ENCODE measurements around the gene SLC9A5. TPM values are rescaled to one million over a fixed set of nuclear protein-coding genes. Genes with fewer than 3 reads are reported as not detected.

Gene SLC9A5
- total RNA-seq, 2 experiments from 2014 or later = 5.9 to 6.1 TPM

DNA sequence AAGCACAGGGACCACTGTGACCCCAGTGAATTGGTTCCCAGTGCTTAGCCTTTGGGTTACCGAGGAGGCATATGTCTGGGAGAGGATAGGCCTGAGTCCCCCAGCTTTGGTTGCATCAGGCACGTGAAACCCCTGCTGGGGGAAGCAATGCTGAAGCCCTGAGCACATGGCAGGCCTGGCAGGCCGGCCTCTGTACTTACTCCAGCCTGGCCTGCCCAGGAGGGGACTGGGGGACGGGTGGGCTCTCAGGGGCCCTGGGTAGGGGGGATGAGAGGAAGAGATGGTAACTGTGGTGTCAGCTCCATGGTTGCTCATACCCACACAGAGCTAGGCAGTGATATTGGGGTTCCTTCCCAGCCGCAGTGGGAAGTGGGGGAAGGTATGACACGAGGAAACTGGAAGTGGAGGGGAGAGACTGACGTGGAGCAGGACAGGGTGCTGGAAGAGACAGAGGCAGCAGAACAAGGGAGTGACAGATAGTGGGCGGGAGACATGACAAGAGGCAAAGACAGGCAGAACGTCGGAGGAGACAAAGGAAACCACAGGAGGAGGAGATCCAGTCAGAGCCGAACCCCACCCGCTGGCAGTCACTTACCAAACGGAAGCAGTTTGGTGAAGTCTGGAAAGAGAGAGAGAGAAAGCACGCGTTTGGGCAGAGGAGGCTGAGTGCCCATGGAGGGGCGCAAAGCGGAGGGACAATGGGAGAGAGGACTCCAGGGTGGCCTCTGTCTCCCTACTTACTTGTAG lies 12.8 kb upstream of the SLC9A5 start:
- intact Hi-C loops (cut with micrococcal nuclease) = loop anchor here (1.0 kb wide), 2 partner anchors 8 to 9 kb away; partner anchors contain the start of gene TMEM208
- ChIA-PET CTCF (interaction anchor here (1.6 kb wide), 2 partner anchors 8 to 9 kb away, joined by 4 to 5 read pairs; partner anchors contain the start of gene TMEM208), POLR2A (interaction anchor here (0.5 to 1.9 kb wide), 5 partner anchors 9 to 61 kb away, joined by 3 to 10 read pairs (median 6); partner anchors contain the start of genes FHOD1 and TMEM208)
- Mint-ChIP-seq H3K4me1 (ENCODE audit: low read depth) (peaks cover 14% of the 10 kb centered on the region), H3K4me3 (peak overlapping the region; percentile 76), H3K36me3 (peaks cover 43% of the 10 kb centered on the region), H3K27me3 (no peaks in the 10 kb centered on the region), H3K27ac (peak overlapping the region; percentile 98), H3K9me3 (no peaks in the 10 kb centered on the region)
- DNase-seq = peak; percentile 78

DNA sequence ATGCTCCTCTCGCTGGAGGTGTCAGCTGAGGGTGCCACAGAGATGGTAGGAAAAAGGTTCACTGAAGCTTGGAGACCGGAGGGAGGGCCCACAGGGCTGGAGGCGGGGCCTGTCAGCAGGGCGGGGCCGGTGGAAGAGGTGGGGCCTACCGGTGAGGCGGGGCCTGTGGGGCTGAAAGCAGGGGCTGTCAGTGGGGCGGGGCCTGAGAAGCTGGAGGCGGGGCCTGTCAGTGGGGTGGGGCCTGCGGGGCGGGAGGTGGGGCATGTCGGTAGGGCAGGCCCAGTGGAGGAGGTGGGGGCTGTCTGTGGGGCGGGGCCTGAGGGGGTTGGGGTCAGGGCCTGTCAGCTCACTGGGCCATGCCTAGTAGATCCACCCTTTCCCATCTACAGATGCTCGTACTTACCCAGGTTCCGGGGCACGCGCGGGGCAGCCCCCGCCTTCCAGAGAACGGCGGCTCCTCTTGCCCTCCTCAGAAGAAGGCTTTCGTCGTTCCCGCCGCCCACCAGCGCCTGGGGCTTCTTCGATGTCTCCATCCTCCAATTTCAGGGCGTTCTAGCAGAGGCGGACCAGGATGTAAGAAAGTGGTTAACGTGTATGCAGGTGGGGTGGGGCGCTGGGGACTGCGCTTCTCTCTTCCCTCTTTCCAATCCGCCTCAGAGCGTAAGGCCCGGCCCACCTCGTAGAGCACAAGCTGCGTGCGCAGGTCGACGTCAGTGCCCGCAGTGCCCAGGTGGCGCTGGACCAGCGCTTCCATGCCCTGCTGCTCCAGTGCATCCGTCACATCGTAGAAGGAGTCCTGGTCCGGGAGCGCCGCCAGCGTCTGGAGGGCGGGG lies 12.0 kb upstream of the SLC9A5 start:
- intact Hi-C loops (cut with micrococcal nuclease) = loop anchor here (1.0 kb wide), 2 partner anchors 8 to 9 kb away; partner anchors contain the start of gene TMEM208
- no peaks in the 10 kb centered on the region for H3K27me3 Mint-ChIP-seq
- peaks cover 36% of the 10 kb centered on the region for H3K36me3 Mint-ChIP-seq
- H3K4me3 Mint-ChIP-seq = peak overlapping the region; percentile 76
- H3K27ac Mint-ChIP-seq = peak overlapping the region; percentile 98
- DNase-seq = peak; percentile 91
- no peaks in the 10 kb centered on the region for H3K9me3 Mint-ChIP-seq
- ChIA-PET POLR2A (interaction anchor here (0.5 to 1.9 kb wide), 4 partner anchors 8 to 61 kb away, joined by 4 to 10 read pairs (median 7); partner anchors contain the start of genes FHOD1 and TMEM208), CTCF (interaction anchor here (1.6 to 1.8 kb wide), 4 partner anchors 8 to 10 kb away, joined by 4 to 5 read pairs (median 4); partner anchors contain the start of gene TMEM208)
- H3K4me1 Mint-ChIP-seq (ENCODE audit: low read depth) = peaks cover 21% of the 10 kb centered on the region

DNA sequence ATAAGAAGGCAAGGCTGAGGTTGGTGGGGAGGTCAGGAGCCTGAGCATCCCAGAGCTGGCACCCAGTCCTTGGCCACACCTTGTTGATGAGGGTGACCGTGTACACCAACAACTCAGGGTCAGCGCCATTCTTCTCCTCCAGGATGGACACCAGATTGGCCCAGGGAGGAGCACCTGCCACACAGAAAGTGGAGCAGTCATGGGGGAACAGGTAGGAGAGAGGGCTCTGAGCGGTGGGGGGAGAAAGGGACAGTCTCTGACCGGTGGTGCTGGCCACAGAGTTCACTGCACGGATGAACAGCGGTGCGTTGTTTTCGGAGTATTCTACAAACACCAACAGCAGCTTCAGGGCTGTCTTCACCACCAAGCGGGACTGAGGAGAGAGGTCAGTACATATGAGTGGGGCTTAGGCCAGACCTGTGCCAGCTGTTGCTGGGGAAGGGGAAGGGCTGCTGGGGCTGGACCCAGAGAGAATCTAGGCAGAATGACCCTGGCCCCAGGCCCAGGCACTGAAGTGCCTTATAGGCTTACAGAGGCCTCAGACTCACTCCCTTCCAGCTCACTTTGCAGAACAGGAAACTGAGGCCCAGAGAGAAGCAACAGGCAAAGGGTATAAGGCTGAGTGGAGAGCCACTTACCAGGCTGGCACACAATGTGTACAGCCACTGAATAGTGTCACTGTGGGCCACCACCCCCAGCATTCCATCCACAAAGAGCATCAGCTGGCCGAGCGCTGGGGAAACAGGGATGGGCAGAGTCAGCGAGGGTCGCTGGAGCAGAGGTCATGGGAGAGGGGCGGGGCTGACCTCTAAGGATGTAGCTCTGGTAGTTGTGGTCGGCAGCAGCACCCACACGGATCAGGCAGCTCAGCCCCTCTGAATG lies 11.1 kb upstream of the SLC9A5 start:
- ChIA-PET POLR2A (interaction anchor here (1.3 kb wide), 1 partner anchor 11 kb away, joined by 4 read pairs; the partner anchor contains the start of gene TMEM208), CTCF (interaction anchor here (0.5 to 1.8 kb wide), 5 partner anchors 8 to 228 kb away, joined by 3 to 4 read pairs (median 3); partner anchors contain the start of genes TMEM208 and TPPP3)
- Mint-ChIP-seq H3K4me1 (ENCODE audit: low read depth) (peaks cover 26% of the 10 kb centered on the region), H3K36me3 (peaks cover 36% of the 10 kb centered on the region), H3K4me3 (no peak overlapping the region), H3K9me3 (no peaks in the 10 kb centered on the region), H3K27me3 (no peaks in the 10 kb centered on the region), H3K27ac (peak overlapping the region; percentile 21)
- no peak for DNase-seq
- intact Hi-C loops (cut with micrococcal nuclease) = no loop called here

DNA sequence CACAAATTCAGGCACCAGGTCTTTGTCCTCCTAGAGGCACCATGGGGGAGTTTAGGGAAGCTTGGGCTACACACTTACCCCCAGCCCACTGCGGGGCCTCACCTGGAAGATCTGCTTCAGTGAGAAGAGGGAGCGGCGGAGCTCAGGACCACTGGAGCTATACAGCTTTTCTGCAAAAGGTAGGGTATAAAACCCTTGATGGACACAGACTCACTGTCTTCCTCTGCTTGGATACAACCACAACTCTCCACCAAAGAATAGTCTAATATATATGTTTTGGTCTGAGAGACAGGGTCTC lies 10.6 kb upstream of the SLC9A5 start:
- no peak for DNase-seq
- Mint-ChIP-seq H3K9me3 (no peaks in the 10 kb centered on the region), H3K36me3 (peaks cover 34% of the 10 kb centered on the region), H3K4me3 (no peak overlapping the region), H3K27me3 (no peaks in the 10 kb centered on the region), H3K27ac (no peak overlapping the region), H3K4me1 (ENCODE audit: low read depth) (peaks cover 27% of the 10 kb centered on the region)
- ChIA-PET CTCF (interaction anchor here (0.8 to 1.8 kb wide), 4 partner anchors 8 to 155 kb away, joined by 3 to 4 read pairs (median 4); partner anchors contain the start of genes TMEM208 and TPPP3), POLR2A (interaction anchor here (1.3 kb wide), 1 partner anchor 11 kb away, joined by 4 read pairs; the partner anchor contains the start of gene TMEM208)
- intact Hi-C loops (cut with micrococcal nuclease) = no loop called here

DNA sequence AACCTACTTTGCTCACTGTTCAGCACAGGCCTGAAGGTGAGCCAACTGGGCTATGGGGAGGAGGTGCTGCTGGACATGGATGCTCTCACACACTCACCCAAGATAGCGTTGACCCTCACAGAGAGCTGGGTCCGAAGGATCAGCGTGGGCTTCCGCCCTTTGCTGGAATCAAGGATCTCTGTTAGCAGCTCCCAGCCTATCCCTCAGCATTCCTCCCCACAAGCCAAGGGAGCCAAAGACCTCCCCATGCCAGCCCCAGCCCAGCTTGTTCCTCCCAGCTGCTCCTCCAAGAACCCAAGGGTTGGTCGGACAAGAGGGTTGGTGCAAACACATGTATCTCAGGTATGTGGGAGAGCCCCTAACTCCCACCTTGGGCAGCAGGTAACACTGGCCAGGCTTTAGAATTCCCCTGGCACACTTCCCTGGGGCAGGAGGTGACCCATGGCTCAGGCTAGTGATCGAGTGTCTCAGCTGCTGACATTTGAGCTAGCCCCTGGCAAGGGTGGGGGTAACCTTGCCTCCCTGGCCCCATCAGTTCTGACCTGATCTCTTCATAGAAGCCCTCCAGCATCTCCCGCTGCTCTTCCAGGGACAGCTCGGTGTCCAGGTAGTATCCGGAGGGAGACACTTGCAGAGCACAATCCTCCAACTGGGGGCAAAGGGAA lies 9.8 kb upstream of the SLC9A5 start:
- intact Hi-C loops (cut with micrococcal nuclease) = no loop called here
- Mint-ChIP-seq H3K4me3 (no peak overlapping the region), H3K27ac (no peak overlapping the region), H3K4me1 (ENCODE audit: low read depth) (peaks cover 34% of the 10 kb centered on the region), H3K9me3 (no peaks in the 10 kb centered on the region), H3K36me3 (peaks cover 30% of the 10 kb centered on the region), H3K27me3 (no peaks in the 10 kb centered on the region)
- ChIA-PET POLR2A (no interaction called here), CTCF (interaction anchor here (0.7 to 1.8 kb wide), 5 partner anchors 9 to 221 kb away, joined by 3 to 4 read pairs (median 3); partner anchors contain the start of genes FHOD1 and TMEM208)
- no peak for DNase-seq

DNA sequence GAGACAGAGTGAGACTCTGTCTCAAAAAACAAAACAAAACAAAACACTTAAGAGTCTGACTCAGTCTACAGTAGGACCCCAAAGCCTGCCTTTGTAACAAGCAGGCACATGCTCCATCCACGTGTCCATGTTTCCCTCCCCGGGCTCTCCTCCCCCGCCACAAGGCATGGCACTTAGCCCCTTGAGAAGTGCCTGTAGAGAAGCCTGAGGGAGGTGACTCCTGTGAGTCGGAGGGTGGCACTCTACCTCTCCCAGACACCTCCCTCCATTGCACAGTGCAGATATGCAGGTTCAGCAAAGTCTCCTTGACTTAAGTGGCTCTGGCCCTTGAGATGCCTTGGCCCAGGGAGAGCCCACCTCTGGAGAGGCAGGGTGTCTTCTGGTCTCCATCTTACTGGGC lies 8.3 kb upstream of the SLC9A5 start:
- Mint-ChIP-seq H3K4me3 (no peak overlapping the region), H3K27me3 (no peaks in the 10 kb centered on the region), H3K27ac (no peak overlapping the region), H3K4me1 (ENCODE audit: low read depth) (peaks cover 50% of the 10 kb centered on the region), H3K36me3 (peaks cover 29% of the 10 kb centered on the region), H3K9me3 (no peaks in the 10 kb centered on the region)
- ChIA-PET CTCF (interaction anchor here (1.3 kb wide), 1 partner anchor 13 kb away, joined by 3 read pairs; the partner anchor contains the start of gene TMEM208), POLR2A (no interaction called here)
- no peak for DNase-seq
- intact Hi-C loops (cut with micrococcal nuclease) = loop anchor here (10.0 kb wide), 1 partner anchor 424 kb away; the partner anchor contains the start of genes ACD, C16orf86, ENKD1 and PARD6A

DNA sequence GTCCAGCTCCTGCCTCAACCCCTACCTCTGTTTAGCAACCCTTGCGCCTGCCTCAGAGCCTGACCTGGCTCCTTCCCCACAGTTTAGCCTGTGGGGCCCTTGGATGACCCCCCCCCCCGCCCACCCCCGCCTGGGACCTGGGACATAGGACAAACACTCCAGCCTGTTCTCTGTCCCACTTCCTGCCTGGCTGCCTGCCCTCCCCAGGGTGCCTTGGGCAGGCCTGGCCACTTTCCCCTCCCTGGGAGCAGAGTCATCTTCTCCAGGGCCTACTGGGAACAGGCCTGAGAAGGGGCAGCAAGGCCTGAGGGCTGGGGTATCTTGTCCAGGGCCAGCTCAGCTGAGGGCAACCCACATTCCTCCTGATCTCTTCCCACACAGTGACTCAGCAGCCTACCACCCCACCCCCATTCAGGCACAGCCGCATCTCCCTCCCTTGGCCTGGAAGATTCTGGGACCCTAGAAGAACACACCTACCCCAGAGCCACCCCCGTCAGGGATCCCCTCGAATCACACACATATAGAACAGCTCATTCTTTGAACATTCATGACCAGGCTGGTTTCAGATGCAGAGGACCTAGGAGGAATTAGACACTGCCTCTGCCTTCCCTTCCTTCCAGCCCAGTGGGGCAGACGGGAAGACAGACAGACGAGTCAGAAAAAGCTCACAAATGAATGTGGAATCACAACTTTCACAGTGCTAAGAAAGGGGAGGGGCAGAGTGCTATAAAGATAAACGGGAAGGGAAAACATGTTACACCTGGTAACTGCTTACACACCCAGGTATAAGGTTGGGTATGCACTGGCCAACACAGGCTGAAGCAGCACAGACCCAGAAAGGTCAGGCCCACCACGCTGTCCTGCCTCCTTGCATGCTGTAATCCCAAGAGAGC lies 7.5 kb upstream of the SLC9A5 start:
- H3K4me3 Mint-ChIP-seq = no peak overlapping the region
- peaks cover 48% of the 10 kb centered on the region for H3K4me1 Mint-ChIP-seq (ENCODE audit: low read depth)

DNA sequence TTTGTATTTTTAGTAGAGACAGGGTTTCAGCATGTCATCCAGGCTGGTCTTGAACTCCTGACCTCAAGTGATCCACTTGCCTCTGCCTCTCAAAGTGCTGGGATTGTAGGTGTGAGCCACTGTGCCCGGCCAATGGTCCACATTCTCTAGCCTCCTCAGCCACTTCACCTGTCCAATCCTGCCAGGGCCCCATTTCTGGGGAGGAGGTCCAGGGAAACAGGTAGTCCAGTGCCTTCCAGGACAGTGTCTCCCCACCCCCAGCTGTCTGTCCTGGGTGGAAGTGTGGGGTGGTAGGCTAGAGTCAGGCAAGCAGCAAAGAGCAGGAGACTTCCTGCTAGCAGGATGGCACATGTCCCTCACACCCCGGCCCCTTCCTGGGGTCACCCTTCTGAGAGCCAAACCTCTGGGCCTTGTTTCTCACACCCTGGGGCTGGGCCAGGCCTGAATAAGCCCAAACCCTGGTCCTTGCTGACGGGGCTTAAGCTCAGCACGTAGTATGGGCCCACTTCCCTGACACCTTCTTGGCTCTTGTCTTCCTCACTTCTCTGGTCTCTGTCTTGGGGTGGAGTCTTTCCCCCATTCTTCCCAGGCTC lies 6.5 kb upstream of the SLC9A5 start:
- no peak overlapping the region for H3K4me3 Mint-ChIP-seq
- ChIA-PET POLR2A (no interaction called here), CTCF (interaction anchor here (1.1 to 2.3 kb wide), 3 partner anchors 18 to 157 kb away, joined by 4 to 9 read pairs (median 4); partner anchors contain the start of gene ELMO3)
- no peaks in the 10 kb centered on the region for H3K9me3 Mint-ChIP-seq
- peaks cover 15% of the 10 kb centered on the region for H3K36me3 Mint-ChIP-seq
- peak overlapping the region; percentile 21 for H3K27ac Mint-ChIP-seq
- H3K4me1 Mint-ChIP-seq (ENCODE audit: low read depth) = peaks cover 46% of the 10 kb centered on the region
- intact Hi-C loops (cut with micrococcal nuclease) = loop anchor here (10.0 kb wide), 1 partner anchor 423 kb away; the partner anchor contains the start of genes ACD, C16orf86, ENKD1 and PARD6A
- DNase-seq = no peak
- H3K27me3 Mint-ChIP-seq = no peaks in the 10 kb centered on the region

More for the DNA sequence above, 7.5 kb upstream of the SLC9A5 start:
- ChIA-PET CTCF (interaction anchor here (1.3 kb wide), 1 partner anchor 14 kb away, joined by 3 read pairs; the partner anchor contains the start of gene TMEM208), POLR2A (no interaction called here)
- Mint-ChIP-seq H3K27me3 (no peaks in the 10 kb centered on the region), H3K9me3 (no peaks in the 10 kb centered on the region), H3K27ac (peak overlapping the region; percentile 67), H3K36me3 (peaks cover 22% of the 10 kb centered on the region)
- intact Hi-C loops (cut with micrococcal nuclease) = loop anchor here (10.0 kb wide), 1 partner anchor 424 kb away; the partner anchor contains the start of genes ACD, C16orf86, ENKD1 and PARD6A
- DNase-seq = no peak

DNA sequence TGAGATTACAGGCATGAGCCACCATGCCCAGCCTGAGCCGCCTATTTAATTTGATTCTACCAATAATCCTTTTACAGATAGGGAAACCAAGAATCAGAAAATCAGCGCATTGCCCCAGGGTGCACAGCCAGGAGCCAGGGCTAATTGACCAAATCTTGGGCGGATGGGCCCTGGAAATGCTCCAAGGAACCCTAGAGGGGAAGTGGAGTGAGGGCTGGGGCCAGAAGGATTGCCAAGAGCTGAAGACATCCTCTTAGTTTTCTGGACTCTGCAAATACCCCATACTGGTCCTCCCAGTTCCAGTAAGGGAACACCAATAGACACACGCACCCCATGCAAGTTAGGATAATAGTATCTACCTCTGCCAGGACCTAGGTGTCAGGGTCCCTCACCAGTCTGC lies 5.3 kb upstream of the SLC9A5 start:
- DNase-seq = no peak
- peaks cover 54% of the 10 kb centered on the region for H3K4me1 Mint-ChIP-seq (ENCODE audit: low read depth)
- H3K9me3 Mint-ChIP-seq = no peaks in the 10 kb centered on the region
- ChIA-PET CTCF (interaction anchor here (1.3 to 2.3 kb wide), 5 partner anchors 17 to 156 kb away, joined by 4 to 15 read pairs (median 7); partner anchors contain the start of genes ELMO3 and TMEM208), POLR2A (interaction anchor here (0.5 to 5.0 kb wide), 4 partner anchors 7 to 29 kb away, joined by 3 to 37 read pairs (median 7); partner anchors contain the start of gene TMEM208)
- H3K36me3 Mint-ChIP-seq = peaks cover 9% of the 10 kb centered on the region
- no peaks in the 10 kb centered on the region for H3K27me3 Mint-ChIP-seq
- no peak overlapping the region for H3K4me3 Mint-ChIP-seq
- peak overlapping the region; percentile 94 for H3K27ac Mint-ChIP-seq
- intact Hi-C loops (cut with micrococcal nuclease) = loop anchor here (10.0 kb wide), 1 partner anchor 421 kb away; the partner anchor contains the start of genes ACD, C16orf86, ENKD1 and PARD6A

All from activated CD4-positive, alpha-beta memory T cell treated with anti-CD3 and anti-CD28 coated beads for 36 hours (primary cell).